ENCODE data around the gene EGFR.

Gene EGFR

DNA sequence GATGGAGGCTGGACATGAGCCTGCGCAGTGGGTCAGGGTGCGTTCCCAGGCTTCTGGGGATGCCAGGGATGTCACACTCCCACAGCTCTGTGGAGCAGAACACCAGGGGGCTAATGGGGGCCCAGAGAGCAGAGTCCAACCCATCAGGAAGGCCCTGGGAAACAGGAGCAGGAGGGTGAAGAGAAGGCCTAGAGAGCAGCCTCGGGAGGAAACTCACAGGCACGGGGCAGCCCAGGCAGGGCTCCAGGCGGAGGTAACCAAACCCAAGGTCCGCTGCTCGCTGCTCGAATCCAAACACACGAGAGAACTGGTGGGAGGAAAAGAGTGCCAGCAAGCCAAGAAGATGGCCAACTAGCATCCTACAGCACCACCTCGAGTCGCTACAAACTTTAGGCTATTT lies 215.6 kb downstream of the EGFR start:
- DNase-seq (ENCODE audit: low read depth), result no peak
- TF ChIP-seq POLR2A (IDR thresholded peaks at IDR 0.05; ENCODE audit: extremely low read depth, insufficient read length), result no peak
- no peak for TF ChIP-seq MAX (IDR thresholded peaks at IDR 0.05; ENCODE audit: low read depth, low read length)
- no peak for TF ChIP-seq MYC (IDR thresholded peaks at IDR 0.05; ENCODE audit: low read depth, low read length)
- TF ChIP-seq, protein P1, sequence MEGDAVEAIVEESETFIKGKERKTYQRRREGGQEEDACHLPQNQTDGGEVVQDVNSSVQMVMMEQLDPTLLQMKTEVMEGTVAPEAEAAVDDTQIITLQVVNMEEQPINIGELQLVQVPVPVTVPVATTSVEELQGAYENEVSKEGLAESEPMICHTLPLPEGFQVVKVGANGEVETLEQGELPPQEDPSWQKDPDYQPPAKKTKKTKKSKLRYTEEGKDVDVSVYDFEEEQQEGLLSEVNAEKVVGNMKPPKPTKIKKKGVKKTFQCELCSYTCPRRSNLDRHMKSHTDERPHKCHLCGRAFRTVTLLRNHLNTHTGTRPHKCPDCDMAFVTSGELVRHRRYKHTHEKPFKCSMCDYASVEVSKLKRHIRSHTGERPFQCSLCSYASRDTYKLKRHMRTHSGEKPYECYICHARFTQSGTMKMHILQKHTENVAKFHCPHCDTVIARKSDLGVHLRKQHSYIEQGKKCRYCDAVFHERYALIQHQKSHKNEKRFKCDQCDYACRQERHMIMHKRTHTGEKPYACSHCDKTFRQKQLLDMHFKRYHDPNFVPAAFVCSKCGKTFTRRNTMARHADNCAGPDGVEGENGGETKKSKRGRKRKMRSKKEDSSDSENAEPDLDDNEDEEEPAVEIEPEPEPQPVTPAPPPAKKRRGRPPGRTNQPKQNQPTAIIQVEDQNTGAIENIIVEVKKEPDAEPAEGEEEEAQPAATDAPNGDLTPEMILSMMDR (IDR thresholded peaks at IDR 0.05; ENCODE audit: low read depth, low read length), result no peak
- no peak overlapping the region for H3K4me3 ChIP-seq (ENCODE audit: low read depth, low read length)

- no peak for DNase-seq (ENCODE audit: low read depth)
- H3K4me3 ChIP-seq (ENCODE audit: low read depth, low read length), result no peak overlapping the region
- TF ChIP-seq, protein P1 (IDR thresholded peaks at IDR 0.05; ENCODE audit: low read depth, low read length), result no peak
- TF ChIP-seq MYC (IDR thresholded peaks at IDR 0.05; ENCODE audit: low read depth, low read length), result no peak
- no peak for TF ChIP-seq POLR2A (IDR thresholded peaks at IDR 0.05; ENCODE audit: extremely low read depth, insufficient read length)
- TF ChIP-seq MAX (IDR thresholded peaks at IDR 0.05; ENCODE audit: low read depth, low read length), result no peak
Measured at GRCh38 chr7:55235115-55235514, 216.3 kb downstream of the EGFR start.

GRCh38 chr7:55235801-55236200 lies 217.0 kb downstream of the EGFR start:
- no peak for DNase-seq (ENCODE audit: low read depth)
- no peak overlapping the region for H3K4me3 ChIP-seq (ENCODE audit: low read depth, low read length)
- TF ChIP-seq, protein P1 (IDR thresholded peaks at IDR 0.05; ENCODE audit: low read depth, low read length), result no peak
- TF ChIP-seq POLR2A (IDR thresholded peaks at IDR 0.05; ENCODE audit: extremely low read depth, insufficient read length), result no peak
- TF ChIP-seq MYC (IDR thresholded peaks at IDR 0.05; ENCODE audit: low read depth, low read length), result no peak
- TF ChIP-seq MAX (IDR thresholded peaks at IDR 0.05; ENCODE audit: low read depth, low read length), result no peak

GRCh38 chr7:55236476-55236875 lies 217.7 kb downstream of the EGFR start:
- no peak overlapping the region for H3K4me3 ChIP-seq (ENCODE audit: low read depth, low read length)
- no peak for DNase-seq (ENCODE audit: low read depth)
- no peak for TF ChIP-seq MYC (IDR thresholded peaks at IDR 0.05; ENCODE audit: low read depth, low read length)
- no peak for TF ChIP-seq POLR2A (IDR thresholded peaks at IDR 0.05; ENCODE audit: extremely low read depth, insufficient read length)
- TF ChIP-seq, protein P1 (IDR thresholded peaks at IDR 0.05; ENCODE audit: low read depth, low read length), result no peak
- no peak for TF ChIP-seq MAX (IDR thresholded peaks at IDR 0.05; ENCODE audit: low read depth, low read length)

- TF ChIP-seq MAX (IDR thresholded peaks at IDR 0.05; ENCODE audit: low read depth, low read length), result no peak
- no peak for TF ChIP-seq POLR2A (IDR thresholded peaks at IDR 0.05; ENCODE audit: extremely low read depth, insufficient read length)
- TF ChIP-seq, protein P1 (IDR thresholded peaks at IDR 0.05; ENCODE audit: low read depth, low read length), result no peak
- H3K4me3 ChIP-seq (ENCODE audit: low read depth, low read length), result no peak overlapping the region
- no peak for DNase-seq (ENCODE audit: low read depth)
Measured at GRCh38 chr7:55237156-55237893, 218.5 kb downstream of the EGFR start.
